ENCODE results near the gene SLC10A3.
A peak's percentile ranks its signal among the peaks of the same experiment; 100 is the strongest.

Gene SLC10A3

GRCh38 chrX:154482786-154483185 lies 7.6 kb downstream of the SLC10A3 start:
- DNase-seq, result no peak

GRCh38 chrX:154481911-154482601 lies 8.4 kb downstream of the SLC10A3 start:
- DNase-seq, result no peak

GRCh38 chrX:154481195-154481594 lies 9.2 kb downstream of the SLC10A3 start:
- DNase-seq, result no peak

GRCh38 chrX:154478728-154479622 lies 11.5 kb downstream of the SLC10A3 start, which contains the start of gene LAGE3:
Gene LAGE3, minus strand, starts transcription at chrX:154479281. Its CDS starts 366 bp downstream, at chrX:154478915.
- DNase-seq, result peak; percentile 94 to 96

- DNase-seq, result no peak
These were observed 12.4 kb downstream of the SLC10A3 start for GRCh38 chrX:154477891-154478477.

GRCh38 chrX:154476821-154477220 lies 13.6 kb downstream of the SLC10A3 start:
- DNase-seq, result no peak

GRCh38 chrX:154473683-154474082 lies 16.7 kb downstream of the SLC10A3 start:
- no peak for DNase-seq

- DNase-seq, result no peak
These were observed 17.5 kb downstream of the SLC10A3 start for GRCh38 chrX:154472685-154473632.

- DNase-seq, result no peak
These were observed 18.4 kb downstream of the SLC10A3 start for GRCh38 chrX:154471839-154472684.

- DNase-seq, result no peak
These were observed 19.4 kb downstream of the SLC10A3 start for GRCh38 chrX:154470914-154471568.

GRCh38 chrX:154470434-154470833 lies 20.0 kb downstream of the SLC10A3 start:
- no peak for DNase-seq

- no peak for DNase-seq
These were observed 20.5 kb downstream of the SLC10A3 start for GRCh38 chrX:154469880-154470279.

- DNase-seq, result no peak
These were observed 21.3 kb downstream of the SLC10A3 start for GRCh38 chrX:154469114-154469513.

- no peak for DNase-seq
These were observed 22.2 kb downstream of the SLC10A3 start for GRCh38 chrX:154468217-154468616.

- no peak for DNase-seq
These were observed 22.9 kb downstream of the SLC10A3 start for GRCh38 chrX:154467556-154467955.

- no peak for DNase-seq
These were observed 23.5 kb downstream of the SLC10A3 start for GRCh38 chrX:154466907-154467306.

- no peak for DNase-seq
These were observed 24.4 kb downstream of the SLC10A3 start for GRCh38 chrX:154466036-154466435.

GRCh38 chrX:154465601-154466000 lies 24.8 kb downstream of the SLC10A3 start:
- no peak for DNase-seq

- DNase-seq, result no peak
These were observed 25.5 kb downstream of the SLC10A3 start for GRCh38 chrX:154464806-154465365.

GRCh38 chrX:154463611-154464220 lies 26.7 kb downstream of the SLC10A3 start:
- DNase-seq, result no peak
